ENCODE data around the gene FARS2. TPM values are rescaled to one million over a fixed set of nuclear protein-coding genes. Genes with fewer than 3 reads are reported as not detected.

FARS2 gene
- total and polyA plus RNA-seq, 7 donors = 8.1 to 21.0 (median 12.5) TPM

DNA sequence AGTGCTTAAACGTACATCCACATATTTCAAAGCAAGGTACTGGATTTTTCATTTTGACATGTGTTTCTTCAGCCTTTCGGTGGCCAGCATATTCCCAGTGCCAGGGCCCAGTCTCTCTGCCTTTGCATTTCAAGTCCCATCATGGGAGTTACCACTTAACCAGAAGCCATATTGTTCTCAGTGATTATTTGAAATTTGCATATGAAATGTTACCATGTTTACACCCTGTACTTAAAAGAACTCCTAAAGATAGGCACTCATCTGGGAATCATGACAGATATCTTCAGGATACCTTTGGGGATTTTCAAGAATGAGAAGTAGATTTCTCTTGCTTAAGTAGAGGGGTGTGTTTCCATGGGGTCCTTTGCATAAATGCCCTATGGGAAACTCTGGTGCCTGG is 377.9 kb downstream of the FARS2 start:
- Histone ChIP-seq H3K36me3 (peaks cover 0 to 6% (median 0%) of the 10 kb centered on the region in 4 donors), H3K27me3 (no peaks in the 10 kb centered on the region), H3K4me3 (no peak overlapping the region), H3K27ac (no peak overlapping the region), H3K9me3 (peaks cover 0 to 15% (median 6%) of the 10 kb centered on the region in 4 donors), H3K4me1 (no peaks in the 10 kb centered on the region)
- intact Hi-C loops (cut with DNase I) = no loop called here
- TF ChIP-seq, protein P1, sequence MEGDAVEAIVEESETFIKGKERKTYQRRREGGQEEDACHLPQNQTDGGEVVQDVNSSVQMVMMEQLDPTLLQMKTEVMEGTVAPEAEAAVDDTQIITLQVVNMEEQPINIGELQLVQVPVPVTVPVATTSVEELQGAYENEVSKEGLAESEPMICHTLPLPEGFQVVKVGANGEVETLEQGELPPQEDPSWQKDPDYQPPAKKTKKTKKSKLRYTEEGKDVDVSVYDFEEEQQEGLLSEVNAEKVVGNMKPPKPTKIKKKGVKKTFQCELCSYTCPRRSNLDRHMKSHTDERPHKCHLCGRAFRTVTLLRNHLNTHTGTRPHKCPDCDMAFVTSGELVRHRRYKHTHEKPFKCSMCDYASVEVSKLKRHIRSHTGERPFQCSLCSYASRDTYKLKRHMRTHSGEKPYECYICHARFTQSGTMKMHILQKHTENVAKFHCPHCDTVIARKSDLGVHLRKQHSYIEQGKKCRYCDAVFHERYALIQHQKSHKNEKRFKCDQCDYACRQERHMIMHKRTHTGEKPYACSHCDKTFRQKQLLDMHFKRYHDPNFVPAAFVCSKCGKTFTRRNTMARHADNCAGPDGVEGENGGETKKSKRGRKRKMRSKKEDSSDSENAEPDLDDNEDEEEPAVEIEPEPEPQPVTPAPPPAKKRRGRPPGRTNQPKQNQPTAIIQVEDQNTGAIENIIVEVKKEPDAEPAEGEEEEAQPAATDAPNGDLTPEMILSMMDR (IDR thresholded peaks at IDR 0.05) = no peak
- no peak for TF ChIP-seq POLR2AphosphoS5 (IDR thresholded peaks at IDR 0.05)
- TF ChIP-seq POLR2A (IDR thresholded peaks at IDR 0.05) = no peak
- TF ChIP-seq EP300 (IDR thresholded peaks at IDR 0.05) = no peak
- no peak for DNase-seq
- WGBS, 2 donors = 96 to 98% methylated on average over 2 of the region's 2 CpGs

DNA sequence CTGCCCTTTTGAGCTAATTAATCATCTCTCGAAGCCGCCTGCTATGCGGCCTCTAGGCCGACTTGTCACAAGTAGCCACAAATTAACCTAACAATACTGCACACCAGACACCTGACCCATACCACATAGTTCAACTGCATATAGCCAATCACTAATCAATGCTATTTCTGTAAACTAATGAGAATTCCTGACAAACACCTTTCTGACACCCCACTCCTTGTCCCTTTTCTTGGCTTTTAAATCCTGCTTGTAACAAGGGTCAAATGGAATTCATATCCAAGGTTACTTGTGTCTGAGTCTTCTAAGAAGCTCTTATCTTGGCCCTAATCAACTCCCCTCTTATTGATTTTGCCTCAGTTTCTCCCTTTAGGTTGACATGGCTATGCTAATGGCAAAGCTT is 379.3 kb downstream of the FARS2 start:
- Histone ChIP-seq H3K27ac (no peak overlapping the region), H3K9me3 (peaks cover 0 to 15% (median 6%) of the 10 kb centered on the region in 4 donors), H3K27me3 (no peaks in the 10 kb centered on the region), H3K4me3 (no peak overlapping the region), H3K4me1 (no peaks in the 10 kb centered on the region), H3K36me3 (peaks cover 0 to 6% (median 0%) of the 10 kb centered on the region in 4 donors)
- 95 to 98% methylated on average over 4 of the region's 4 CpGs for WGBS, 2 donors
- DNase-seq = no peak
- TF ChIP-seq POLR2A (IDR thresholded peaks at IDR 0.05) (no peak), EP300 (IDR thresholded peaks at IDR 0.05) (no peak), POLR2AphosphoS5 (IDR thresholded peaks at IDR 0.05) (no peak)
- TF ChIP-seq, protein P1 (IDR thresholded peaks at IDR 0.05) = no peak
- intact Hi-C loops (cut with DNase I) = no loop called here

- WGBS, 2 donors = 96% methylated on average over 4 of the region's 4 CpGs
- intact Hi-C loops (cut with DNase I) = no loop called here
- TF ChIP-seq EP300 (IDR thresholded peaks at IDR 0.05) (no peak), POLR2AphosphoS5 (IDR thresholded peaks at IDR 0.05) (no peak), POLR2A (IDR thresholded peaks at IDR 0.05) (no peak)
- TF ChIP-seq, protein P1 (IDR thresholded peaks at IDR 0.05) = no peak
Observed at GRCh38 chr6:5644523-5645185, 383.3 kb downstream of the FARS2 start.

DNA sequence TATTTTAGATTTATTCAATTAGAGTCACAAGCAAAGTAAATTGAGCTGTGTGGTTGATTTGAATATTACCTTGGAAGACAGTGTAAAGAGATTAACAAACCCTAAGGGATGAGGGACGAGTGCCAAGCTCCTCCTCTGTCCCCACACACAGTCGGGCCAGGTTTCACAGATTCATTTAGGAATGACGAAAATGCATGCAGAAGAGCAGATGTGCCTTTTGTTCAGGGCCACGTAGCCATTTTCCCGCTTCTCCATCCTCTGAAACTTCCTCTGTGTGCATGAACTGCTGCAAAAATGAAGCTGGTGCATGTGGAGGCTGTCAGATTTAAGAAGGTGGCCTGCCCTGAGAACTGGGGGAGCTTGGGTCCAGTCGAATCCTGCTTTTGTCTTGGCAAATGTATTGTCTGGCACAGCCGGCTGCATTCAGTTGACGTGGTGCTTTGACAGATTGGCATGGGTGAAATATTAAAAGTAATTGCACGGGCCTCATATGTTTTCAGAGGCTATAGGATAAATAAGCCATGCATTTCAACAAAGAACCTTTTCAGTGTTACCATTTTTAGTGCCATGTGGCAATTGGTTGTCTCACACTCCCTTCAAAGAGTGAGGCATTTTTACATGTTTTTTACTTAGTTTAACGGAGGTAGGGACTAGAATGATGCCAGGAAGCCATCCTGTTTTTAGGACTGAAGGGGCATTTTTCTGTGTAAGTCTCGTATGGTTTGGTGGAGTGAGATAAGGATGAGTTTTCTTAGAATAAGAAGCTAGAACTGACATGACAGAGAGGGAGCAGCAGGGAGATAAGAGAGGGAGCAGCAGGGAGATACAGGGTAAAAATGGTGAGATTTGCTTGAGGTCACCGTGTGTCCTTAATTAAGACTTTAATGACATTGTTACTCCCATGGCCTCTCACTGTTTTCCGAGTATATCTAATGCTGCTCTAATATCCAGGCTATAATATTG is 384.3 kb downstream of the FARS2 start:
- Histone ChIP-seq H3K4me1 (no peaks in the 10 kb centered on the region), H3K36me3 (no peaks in the 10 kb centered on the region), H3K27me3 (no peaks in the 10 kb centered on the region), H3K27ac (no peak overlapping the region), H3K4me3 (no peak overlapping the region), H3K9me3 (peaks cover 0 to 3% (median 2%) of the 10 kb centered on the region in 4 donors)
- WGBS, 2 donors = 89 to 91% methylated on average over 13 of the region's 13 CpGs
- TF ChIP-seq EP300 (IDR thresholded peaks at IDR 0.05) (no peak), POLR2A (IDR thresholded peaks at IDR 0.05) (no peak), POLR2AphosphoS5 (IDR thresholded peaks at IDR 0.05) (no peak)
- TF ChIP-seq, protein P1 (IDR thresholded peaks at IDR 0.05) = no peak
- intact Hi-C loops (cut with DNase I) = no loop called here
- DNase-seq = no peak

More at GRCh38 chr6:5644523-5645185, 383.3 kb downstream of the FARS2 start:
- no peaks in the 10 kb centered on the region for H3K4me1 ChIP-seq
- H3K9me3 ChIP-seq = peaks cover 0 to 12% (median 6%) of the 10 kb centered on the region in 4 donors
- DNase-seq = no peak
- no peak overlapping the region for H3K27ac ChIP-seq
- H3K27me3 ChIP-seq = no peaks in the 10 kb centered on the region
- H3K36me3 ChIP-seq = peaks cover 0 to 6% (median 0%) of the 10 kb centered on the region in 4 donors
- no peak overlapping the region for H3K4me3 ChIP-seq
